Renal pelvis (tissue), 4 donors: ENCODE data around the gene MKI67. TPM values are rescaled to one million over a fixed set of nuclear protein-coding genes. Genes with fewer than 3 reads are reported as not detected.

Experiments
- DNase-seq: peaks from one replicate; pipeline ENCODE4 v3.0.0-alpha.2; 2013
- polyA plus RNA-seq, 3 donors: library from polyadenylated mRNA; unstranded; fragments of 120-200 nt; gene quantifications; one replicate each; pipeline ENCODE4 v1.2.1, GENCODE V29; 2013; ENCODE audit not compliant: insufficient read length in 3 of 3

The MKI67 gene
- polyA plus RNA-seq, 3 donors: 52.7 to 65.8 (median 60.7) TPM

DNA sequence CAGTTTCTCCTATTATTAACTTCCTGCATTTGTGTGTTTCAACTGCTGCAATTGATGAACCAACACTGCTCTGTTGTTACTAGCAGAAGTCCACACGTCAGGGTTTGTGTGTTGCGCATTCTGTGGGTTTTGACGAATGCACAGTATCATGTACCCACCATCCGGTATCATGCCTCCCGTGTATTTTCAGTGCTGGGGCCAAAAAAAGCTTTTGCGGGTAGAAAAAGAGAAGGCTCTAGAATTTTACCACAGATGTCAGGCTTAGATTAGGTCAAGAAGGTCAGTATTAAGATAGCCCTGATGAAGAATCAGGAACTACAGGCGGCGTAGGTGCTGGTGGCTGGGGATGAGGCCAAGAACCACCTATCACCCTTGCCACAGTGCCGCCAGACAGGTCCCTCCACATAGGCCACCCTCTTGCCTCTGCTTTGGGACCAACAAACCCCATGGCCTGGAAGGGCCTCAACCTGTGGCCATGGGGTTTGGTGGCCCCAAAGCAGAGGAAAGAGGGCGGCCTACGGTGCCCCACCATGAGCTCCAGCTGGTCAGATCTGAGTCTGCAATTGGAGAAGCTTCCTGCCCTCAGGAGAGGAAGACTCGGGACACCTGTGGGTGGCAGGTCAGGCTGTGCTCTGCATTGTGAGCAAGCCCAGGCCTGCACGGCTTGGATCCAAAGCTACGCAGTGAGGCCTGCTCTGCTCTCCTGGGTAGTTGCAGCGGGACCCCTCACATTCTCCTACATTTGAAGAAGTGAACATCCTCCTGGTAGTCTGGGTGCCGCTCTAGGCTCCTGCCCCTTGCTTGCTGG is 71.9 kb downstream of the MKI67 start:
- DNase-seq: no peak

DNA sequence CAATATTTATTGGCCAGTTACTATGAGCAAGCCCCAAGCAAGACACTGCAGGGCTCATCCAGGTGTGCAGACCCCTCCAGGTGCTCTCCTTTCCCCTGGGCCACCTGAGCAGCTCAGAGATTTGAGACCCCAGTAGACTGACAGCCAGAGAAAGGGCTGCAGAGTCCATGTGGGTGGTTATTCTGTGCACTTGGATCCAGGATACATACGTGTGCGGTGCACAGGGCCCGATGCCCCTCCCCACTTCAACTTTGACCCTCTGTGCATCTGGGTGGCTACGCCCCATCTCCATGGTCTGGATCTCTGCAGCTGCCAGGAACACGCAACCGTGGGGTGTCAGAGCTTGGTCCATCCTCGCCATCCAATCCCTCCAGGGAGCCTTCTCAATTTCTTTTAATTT is 72.9 kb downstream of the MKI67 start:
- no peak for DNase-seq

DNA sequence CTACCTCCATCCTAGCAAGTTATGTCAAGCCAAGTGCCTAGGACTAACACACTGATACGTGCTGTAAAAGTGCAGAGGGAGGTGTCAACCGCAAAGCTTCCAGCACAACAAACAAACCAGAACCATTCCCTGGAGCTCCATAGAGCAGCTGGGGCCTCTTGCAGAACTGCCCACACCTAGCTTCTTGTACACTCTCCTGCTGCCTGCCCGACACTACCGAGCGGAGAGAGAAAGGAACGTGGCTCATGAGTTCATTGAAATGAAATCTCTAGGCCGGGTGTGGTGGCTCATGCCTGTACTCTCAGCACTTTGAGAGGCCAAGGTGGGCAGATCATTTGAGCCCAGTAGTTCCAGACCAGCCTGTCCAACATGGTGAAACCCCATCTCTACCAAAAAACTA is 73.5 kb downstream of the MKI67 start:
- no peak for DNase-seq

DNA sequence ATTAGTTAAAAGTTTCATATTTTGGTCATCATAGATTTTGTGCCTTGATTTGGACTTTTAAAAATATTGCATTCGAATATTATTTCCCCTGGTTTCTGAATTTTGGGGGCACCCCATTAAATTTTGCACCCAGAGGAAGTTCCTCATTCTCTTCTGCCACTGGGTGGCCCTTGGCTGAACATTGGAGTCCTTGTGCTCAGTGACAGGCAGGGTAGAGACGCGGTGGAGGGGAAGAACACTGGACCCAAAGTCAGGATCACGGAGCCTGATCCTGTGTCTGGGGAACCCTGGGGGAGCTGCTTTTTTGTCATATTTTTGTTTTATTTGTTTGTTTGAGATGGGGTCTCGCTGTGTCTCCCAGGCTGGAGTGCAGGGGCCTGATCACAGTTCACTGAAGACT is 74.7 kb downstream of the MKI67 start:
- no peak for DNase-seq

DNA sequence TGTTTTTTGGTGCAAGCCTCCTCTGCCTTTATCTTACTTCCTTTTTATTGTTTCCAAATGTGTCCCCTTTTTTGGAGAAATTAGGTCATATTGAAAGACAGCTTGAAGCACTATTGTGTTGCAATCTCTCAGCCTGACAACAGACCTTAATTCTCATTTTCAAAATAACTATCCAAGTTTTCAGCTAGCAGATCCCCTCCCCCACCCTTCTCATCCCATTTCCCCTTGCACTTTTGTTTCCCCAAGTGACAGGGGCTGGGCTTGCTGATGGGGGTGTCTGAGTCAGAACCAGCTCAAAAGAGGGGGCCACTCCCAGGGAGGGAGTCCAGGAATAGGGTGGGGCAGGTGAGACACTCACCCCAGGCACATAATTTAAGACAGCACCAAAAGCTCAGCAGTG is 75.3 kb downstream of the MKI67 start:
- no peak for DNase-seq

DNA sequence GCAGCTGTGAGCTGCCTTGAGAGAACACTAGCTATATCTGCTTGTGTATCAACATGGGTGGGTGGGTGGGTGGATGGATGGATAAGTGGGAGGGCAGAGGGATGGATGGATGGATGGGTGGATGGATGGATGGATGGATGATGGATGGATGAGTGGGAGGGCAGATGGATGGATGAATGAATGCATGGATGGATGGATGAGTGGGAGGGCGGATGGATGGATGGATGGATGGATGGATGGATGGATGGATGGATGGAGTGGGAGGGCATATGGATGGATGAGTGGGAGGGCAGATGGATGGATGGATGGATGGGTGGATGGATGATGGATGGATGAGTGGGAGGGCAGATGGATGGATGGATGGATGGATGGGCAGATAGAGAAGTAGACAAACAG is 76.1 kb downstream of the MKI67 start:
- DNase-seq: no peak

DNA sequence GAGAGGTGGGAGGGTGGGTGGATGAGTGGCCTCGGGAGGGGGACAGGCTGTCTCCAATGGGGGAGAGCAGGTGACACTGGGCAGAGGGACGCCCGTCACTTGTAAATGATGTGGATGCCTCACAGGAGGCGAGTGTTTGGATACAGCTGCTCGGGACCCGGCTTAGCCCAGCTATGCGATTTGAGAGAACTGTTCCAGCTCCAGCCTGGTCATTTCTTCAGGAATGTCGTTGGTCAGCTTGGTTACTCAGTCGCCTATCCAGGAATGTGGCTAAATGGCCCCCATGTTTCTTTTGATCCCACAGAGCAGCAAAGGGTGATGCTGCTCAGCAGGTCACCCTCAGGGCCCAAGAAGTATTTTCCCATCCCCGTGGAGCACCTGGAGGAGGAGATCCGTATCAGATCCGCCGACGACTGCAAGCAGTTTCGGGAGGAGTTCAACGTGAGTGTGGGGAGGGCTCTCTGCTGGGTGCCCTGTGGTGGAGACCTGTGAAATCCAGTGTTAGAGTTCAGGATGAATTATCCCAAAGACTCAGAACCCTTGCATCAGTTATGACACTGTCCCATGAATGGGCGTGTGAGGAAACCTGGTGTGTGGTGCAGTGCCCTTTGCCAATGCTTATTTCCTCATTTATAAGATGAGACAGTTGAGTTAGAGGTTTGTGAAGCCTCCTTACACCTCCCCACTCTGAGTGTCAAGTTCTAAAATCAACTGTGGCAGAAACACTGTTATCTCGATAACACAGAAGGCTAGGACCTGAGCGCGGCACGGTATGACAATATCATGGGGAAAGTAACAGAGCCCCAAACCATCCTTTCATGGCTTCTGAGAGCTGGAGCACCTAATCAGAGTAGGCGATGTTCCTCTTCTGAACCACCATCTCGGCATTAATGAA is 76.8 kb downstream of the MKI67 start:
- no peak for DNase-seq

DNA sequence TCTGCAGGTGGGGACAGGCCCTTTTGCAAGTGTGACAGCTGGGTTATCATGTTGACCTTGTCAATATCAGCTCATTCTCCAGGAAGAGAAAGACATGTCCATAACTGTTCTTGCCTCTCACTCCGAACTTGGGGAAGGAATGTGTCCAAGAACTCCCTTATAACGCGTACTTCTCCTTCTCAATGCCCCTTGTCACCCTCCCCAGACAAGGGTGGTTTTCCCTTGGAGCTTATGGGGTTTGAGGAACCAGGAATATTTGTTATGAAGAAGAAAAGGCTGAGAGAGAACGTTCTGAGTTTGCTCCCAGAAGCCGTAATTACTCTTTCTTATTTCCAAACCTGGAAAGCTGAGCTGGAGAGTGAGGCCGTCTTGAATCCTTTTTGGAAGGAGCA is 77.4 kb downstream of the MKI67 start:
- DNase-seq: no peak

DNA sequence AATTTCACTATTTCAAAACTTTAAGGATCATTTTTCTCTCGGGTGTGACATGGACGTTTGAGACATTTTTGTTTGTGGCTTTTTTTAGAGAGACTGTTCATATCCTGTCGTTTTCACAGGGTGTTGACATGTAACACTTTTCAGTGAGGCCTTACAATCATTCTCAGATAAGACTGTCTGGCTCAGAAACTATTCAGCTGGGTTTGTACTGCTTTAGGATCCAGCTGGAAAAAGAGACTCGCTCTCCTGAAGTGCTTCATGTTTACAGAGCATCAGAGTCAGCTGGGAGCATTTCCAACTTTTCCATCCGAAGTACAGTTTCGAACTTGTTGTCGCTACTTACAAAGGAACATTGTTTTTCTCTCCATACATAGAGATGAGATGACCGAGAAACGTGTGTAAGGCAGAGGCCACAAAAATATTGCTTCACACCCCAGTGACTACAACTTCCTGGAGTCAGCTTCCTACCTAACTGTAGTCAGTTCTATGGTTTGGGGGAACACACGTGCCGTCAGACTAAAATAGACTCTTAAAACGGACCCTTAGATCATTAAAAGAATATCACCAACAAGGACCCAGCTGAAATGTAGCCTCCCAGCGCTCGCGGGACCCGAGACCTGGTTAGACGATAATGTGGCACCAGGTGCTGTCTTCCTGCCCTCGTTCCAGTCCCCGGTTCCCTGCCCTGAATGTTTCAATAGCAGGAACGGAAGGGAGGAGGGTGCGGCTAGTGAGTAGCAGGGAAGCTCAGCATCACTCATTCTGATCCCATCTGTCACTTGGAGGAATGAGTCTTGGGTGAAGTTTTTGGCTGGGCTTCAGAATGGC is 78.0 kb downstream of the MKI67 start:
- DNase-seq: no peak

DNA sequence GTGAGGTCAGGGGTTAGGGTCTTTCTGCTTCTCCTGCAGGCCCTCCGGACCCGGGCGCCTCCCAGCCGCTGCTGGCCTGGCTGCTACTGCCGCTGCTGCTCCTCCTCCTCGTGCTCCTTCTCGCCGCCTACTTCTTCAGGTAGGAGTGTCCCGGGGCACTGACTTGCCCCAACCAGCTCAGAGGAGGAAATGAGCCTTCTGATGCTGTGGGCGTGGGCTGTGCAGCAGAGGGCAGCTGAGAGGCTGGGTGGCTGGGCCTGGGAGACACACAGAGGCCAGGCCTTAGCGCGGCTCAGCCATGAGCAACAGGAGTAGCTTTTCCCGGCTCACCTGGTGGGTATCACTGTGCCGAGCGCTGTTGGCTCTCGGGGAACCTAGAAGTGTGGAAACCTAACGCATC is 78.9 kb downstream of the MKI67 start:
- DNase-seq: peak; percentile 71

DNA sequence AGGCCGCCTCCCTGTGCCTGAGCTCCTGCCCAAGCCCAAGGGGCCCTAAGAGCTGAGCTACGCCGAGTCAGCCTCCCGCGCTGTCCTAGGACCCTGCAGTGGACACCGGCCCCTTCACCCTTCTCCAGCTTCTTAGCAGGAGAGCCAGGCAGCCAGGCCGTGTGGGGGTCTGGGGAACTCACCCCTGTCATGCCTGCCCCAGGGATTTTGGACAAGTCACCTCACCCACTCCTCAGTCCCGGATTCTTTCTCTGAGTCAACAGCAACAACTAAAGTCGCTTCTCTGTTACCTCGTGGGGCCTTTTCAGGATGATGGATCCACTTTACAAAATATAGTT is 79.3 kb downstream of the MKI67 start:
- DNase-seq: no peak

Other genes starting within 250 kb of the MKI67 start
- 10 to 100 TPM; 19.6 to 22.2 (median 20.4) TPM for gene CLRN3, start 233.5 kb downstream of the MKI67 start, polyA plus RNA-seq
- gene PTPRE, start 219.3 kb downstream of the MKI67 start, polyA plus RNA-seq: 1 to 10 TPM; 5.7 to 6.9 (median 5.8) TPM